Prostate gland (tissue), 2 donors: ENCODE measurements around the gene SPDYE6. TPM values are rescaled to one million over a fixed set of nuclear protein-coding genes. Genes with fewer than 3 reads are reported as not detected.
"Not testable (repeated sequence)": the region's sequence is repeated elsewhere in the genome, so short reads cannot be mapped to it uniquely, and the experiment has no call there.

Experiments
- DNase-seq: peaks from one replicate; pipeline ENCODE4 v3.0.0-alpha.2; 2019; ENCODE audit warnings: low spot score
- H3K27ac ChIP-seq, 2 donors: fragments of 200-600 bp; sonication (generic); 2 replicates each; pipeline ENCODE4 v1.5.1; 2017 to 2019
- H3K27me3 ChIP-seq: fragments of 200-600 bp; sonication (generic); replicated peaks from 2 replicates; pipeline ENCODE4 v1.5.1; 2019; ENCODE audit not compliant: insufficient read depth
- H3K36me3 ChIP-seq, 2 donors: fragments of 200-600 bp; sonication (generic); 1 replicate in 1 of 2; 2 replicates in 1 of 2; pipeline versions ENCODE4 v1.5.1 to v1.8.1; 2017 to 2019
- H3K4me1 ChIP-seq: fragments of 200-600 bp; sonication (generic); replicated peaks from 2 replicates; pipeline ENCODE4 v1.5.1; 2019
- H3K4me3 ChIP-seq, 2 donors: fragments of 200-600 bp; sonication (generic); 2 replicates each; pipeline ENCODE4 v1.5.1; 2017 to 2019
- H3K9me3 ChIP-seq: fragments of 200-600 bp; sonication (generic); 2 replicates; pipeline ENCODE4 v1.5.1; 2017
- CTCF ChIP-seq, 4 experiments: fragments of 200-600 bp in 2 of 4; fragments of 450-650 bp in 2 of 4; sonication (generic) in 2 of 4; IDR thresholded peaks; 1 replicate in 3 of 4; 2 replicates in 1 of 4; pipeline ENCODE4 v1.5.1; 2016 to 2019; ENCODE audit warnings: antibody characterized with exemption in 4 of 4, mild to moderate bottlenecking in 2 of 4, moderate library complexity in 2 of 4
- POLR2A ChIP-seq: fragments of 450-650 bp; IDR thresholded peaks from one replicate; pipeline ENCODE4 v1.6.1; 2016; ENCODE audit warnings: antibody characterized with exemption, mild to moderate bottlenecking
- POLR2AphosphoS5 ChIP-seq: sonication (generic); formaldehyde crosslinking; IDR thresholded peaks from one replicate; pipeline ENCODE4 v1.6.1; 2017; ENCODE audit warnings: antibody characterized with exemption
- WGBS: methylation state at CpG from one replicate; pipeline ENCODE4 v1.1.5; 2018; 5-methylcytosine and 5-hydroxymethylcytosine counted together
- intact Hi-C: fragments of 100-400 bp; cut with DNase I; formaldehyde crosslinking; loops from one replicate; pipeline ENCODE4 v1.14.2; 2022
- total RNA-seq, 2 donors: library from RNA; depleted of rRNA; stranded (reverse); fragments of >200 nt; gene quantifications; one replicate each; pipeline ENCODE4 v1.1.0, GENCODE V29; 2016

SPDYE6 gene
- total RNA-seq, 2 donors from 2014 or later: 0.85 TPM; not detected in 1

DNA sequence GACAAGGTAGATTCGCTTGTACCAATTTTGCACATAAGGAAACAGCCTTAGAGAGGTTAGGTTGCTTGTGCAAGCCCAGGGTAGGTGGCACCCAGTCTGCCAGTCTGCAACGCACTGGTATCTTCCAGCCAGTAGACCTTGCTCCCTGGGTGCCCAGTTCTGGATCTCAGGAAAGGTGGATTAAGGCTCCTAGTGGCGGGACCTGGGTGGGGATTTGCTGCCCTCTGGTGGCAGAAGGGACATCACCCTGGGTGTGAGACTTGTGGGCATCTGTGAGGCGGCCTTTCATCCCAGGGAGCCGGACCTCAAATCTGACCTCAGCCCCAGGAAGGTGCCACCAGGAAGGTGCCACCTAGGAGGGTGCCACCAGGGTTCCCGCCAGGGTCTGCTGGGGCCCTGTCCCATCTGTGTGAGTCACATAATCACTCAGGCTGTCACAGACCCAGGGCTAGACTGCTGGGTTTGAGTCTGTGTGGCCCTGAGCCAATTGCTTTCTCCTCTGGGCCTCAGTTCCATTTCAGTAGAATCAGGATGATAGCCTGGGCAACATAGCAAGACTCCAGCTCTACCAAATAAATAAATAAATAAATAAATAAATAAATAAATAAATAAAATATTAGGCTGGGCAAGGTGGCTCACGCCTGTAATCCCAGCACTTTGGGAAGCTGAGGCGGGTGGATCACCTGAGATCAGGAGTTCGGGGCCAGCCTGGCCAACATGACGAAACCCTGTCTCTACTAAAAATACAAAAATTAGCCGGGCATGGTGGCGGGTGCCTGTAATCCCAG lies 34.6 kb upstream of the SPDYE6 start:
- Histone ChIP-seq H3K27me3 (no peaks in the 10 kb centered on the region), H3K36me3 (no peaks in the 10 kb centered on the region), H3K27ac (no peak overlapping the region), H3K9me3 (no peaks in the 10 kb centered on the region), H3K4me3 (no peak overlapping the region), H3K4me1 (no peaks in the 10 kb centered on the region)
- intact Hi-C loops: loop anchor here (2.0 kb wide), 1 partner anchor 110 kb away; no protein-coding TSS in a partner anchor
- 69% methylated on average over 12 of the region's 12 CpGs for WGBS
- TF ChIP-seq CTCF (IDR thresholded peaks at IDR 0.05) (peak; percentile 81 to 92 (median 91)), POLR2A (no peak), POLR2AphosphoS5 (peak; percentile 49)
- peak; percentile 75 for DNase-seq

DNA sequence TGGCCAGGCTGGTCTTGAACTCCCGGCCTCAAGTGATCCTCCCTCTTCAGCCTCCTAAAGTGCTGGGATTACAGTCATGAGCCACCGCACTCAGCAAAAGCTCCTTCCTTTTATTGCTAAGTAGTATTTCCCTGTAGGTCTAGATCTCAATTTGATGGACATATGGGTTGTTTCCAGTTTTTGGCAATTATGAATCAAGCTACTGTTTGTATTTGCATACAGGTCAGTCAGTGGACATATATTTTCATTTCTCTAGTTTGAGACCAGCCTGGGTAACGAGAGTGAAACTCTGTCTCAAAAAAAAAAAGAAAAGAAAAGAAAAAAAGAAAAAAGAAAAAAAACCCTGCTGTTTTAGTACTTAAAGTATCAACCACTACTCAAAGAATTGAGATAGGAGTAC lies 33.6 kb upstream of the SPDYE6 start:
- H3K27me3 ChIP-seq: no peaks in the 10 kb centered on the region
- no peak overlapping the region for H3K27ac ChIP-seq
- H3K36me3 ChIP-seq: no peaks in the 10 kb centered on the region
- H3K4me3 ChIP-seq: no peak overlapping the region
- H3K4me1 ChIP-seq: no peaks in the 10 kb centered on the region
- TF ChIP-seq CTCF (IDR thresholded peaks at IDR 0.05) (no peak), POLR2AphosphoS5 (no peak)
- no peak for DNase-seq
- WGBS: 70% methylated on average over 3 of the region's 3 CpGs
- intact Hi-C loops: loop anchor here (2.0 kb wide), 1 partner anchor 109 kb away; no protein-coding TSS in a partner anchor
- no peaks in the 10 kb centered on the region for H3K9me3 ChIP-seq

- no peaks in the 10 kb centered on the region for H3K9me3 ChIP-seq
- 92% methylated on average over 6 of the region's 6 CpGs for WGBS
- no peaks in the 10 kb centered on the region for H3K4me1 ChIP-seq
- no peak for DNase-seq
- intact Hi-C loops: no loop called here
- H3K4me3 ChIP-seq: no peak overlapping the region
- no peaks in the 10 kb centered on the region for H3K27me3 ChIP-seq
- no peaks in the 10 kb centered on the region for H3K36me3 ChIP-seq
- no peak overlapping the region for H3K27ac ChIP-seq
- no peak for TF ChIP-seq CTCF (IDR thresholded peaks at IDR 0.05)
Measured at GRCh38 chr7:102387064-102387463, 30.8 kb upstream of the SPDYE6 start.

DNA sequence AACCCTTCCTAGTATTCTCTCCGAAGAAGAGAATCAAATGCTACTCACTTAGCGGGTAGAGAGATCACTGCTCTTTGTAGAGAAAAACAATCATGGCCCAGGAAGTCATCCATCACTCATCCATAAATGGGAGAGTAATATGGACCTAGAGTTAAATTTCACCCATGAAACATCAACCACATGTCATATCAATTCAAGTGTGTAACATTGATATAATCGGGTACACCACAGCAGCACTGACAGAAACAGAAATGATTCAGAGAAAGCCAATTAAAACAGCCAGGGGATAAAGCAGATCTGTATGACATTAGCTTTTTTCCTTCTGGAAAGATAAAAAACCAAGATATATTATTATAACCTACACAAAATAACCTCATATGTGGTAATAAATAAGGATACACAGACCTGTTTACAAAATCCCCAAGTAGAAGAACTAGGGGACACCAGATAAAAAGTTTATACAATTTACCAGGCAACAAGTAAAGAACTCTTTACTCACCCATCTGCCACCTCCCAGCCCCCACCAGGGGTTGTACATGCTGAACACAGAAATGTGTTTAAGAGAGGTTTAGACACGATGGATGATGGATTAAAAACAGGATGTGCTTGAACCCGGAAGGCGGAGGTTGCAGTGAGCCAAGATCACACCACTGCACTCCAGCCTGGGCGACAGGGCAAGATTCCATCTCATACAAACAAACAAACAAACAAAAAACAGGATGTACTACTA lies 25.6 kb upstream of the SPDYE6 start:
- H3K9me3 ChIP-seq, H3K4me3 ChIP-seq, intact Hi-C loops, H3K27ac ChIP-seq, DNase-seq, H3K27me3 ChIP-seq, H3K4me1 ChIP-seq, H3K36me3 ChIP-seq: not testable (repeated sequence)
- WGBS: 83% methylated on average over 7 of the region's 7 CpGs

- H3K36me3 ChIP-seq, H3K27ac ChIP-seq, H3K27me3 ChIP-seq, H3K4me3 ChIP-seq, intact Hi-C loops, H3K4me1 ChIP-seq, H3K9me3 ChIP-seq, DNase-seq: not testable (repeated sequence)
- WGBS: 80% methylated on average over 8 of the region's 8 CpGs
Measured at GRCh38 chr7:102380837-102381236, 24.6 kb upstream of the SPDYE6 start.
